Smooth muscle cell of the pulmonary artery (primary cell): ENCODE data around the gene IQCB1. TPM values are rescaled to one million over a fixed set of nuclear protein-coding genes. Genes with fewer than 3 reads are reported as not detected.

Experiments used
- total RNA-seq: library from RNA; depleted of rRNA; stranded (reverse); fragments of >200 nt; gene quantifications from 2 replicates; pipeline ENCODE4 v1.2.3, GENCODE V29; 2014

Gene IQCB1, protein sequence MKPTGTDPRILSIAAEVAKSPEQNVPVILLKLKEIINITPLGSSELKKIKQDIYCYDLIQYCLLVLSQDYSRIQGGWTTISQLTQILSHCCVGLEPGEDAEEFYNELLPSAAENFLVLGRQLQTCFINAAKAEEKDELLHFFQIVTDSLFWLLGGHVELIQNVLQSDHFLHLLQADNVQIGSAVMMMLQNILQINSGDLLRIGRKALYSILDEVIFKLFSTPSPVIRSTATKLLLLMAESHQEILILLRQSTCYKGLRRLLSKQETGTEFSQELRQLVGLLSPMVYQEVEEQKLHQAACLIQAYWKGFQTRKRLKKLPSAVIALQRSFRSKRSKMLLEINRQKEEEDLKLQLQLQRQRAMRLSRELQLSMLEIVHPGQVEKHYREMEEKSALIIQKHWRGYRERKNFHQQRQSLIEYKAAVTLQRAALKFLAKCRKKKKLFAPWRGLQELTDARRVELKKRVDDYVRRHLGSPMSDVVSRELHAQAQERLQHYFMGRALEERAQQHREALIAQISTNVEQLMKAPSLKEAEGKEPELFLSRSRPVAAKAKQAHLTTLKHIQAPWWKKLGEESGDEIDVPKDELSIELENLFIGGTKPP
- total RNA-seq = 8.4 and 9.4 TPM in 2 replicates

DNA sequence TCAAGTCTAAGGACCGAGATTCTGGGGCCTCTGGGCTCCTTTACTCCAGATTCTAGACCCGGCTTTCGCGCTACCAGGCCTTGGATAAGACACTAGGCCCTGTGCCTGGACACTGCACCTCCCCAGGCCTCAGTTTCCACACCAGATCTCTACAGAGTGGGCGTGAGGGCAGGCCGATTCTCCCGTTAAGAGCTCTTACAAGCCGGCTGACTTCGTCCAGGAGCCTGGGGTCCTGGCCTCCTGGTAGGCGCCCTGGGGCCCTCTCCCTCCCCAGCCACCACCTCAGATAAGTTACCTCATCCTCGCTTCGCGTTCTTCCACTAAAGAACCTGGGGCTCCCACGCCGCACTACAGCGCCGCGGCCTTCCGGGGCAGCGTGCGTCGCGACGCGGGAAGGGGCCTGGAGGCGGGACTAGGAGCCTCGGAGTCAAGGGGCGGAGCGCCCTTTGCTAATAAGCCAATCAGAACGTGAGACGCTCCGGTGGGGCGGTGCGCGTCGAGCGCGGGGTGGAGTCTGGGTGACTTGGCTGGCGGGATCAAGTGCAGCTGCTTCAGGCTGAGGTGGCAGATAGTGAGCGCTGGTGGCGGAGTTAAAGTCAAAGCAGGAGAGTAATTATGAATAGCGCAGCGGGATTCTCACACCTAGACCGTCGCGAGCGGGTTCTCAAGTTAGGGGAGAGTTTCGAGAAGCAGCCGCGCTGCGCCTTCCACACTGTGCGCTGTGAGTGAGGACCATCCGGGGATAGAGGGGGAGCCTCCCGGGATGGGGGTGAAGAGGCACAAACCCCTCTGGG is at the start of gene IQCB1, which contains the start of gene EAF2:
TSS of gene IQCB1 (minus strand) at position 390 of the 794 bp plus-strand sequence. CDS start 6,100 bp downstream, outside the sequence.
TSS of gene EAF2 (plus strand) at position 539 of the 794 bp plus-strand sequence. CDS start at position 616, 77 bp downstream.

DNA sequence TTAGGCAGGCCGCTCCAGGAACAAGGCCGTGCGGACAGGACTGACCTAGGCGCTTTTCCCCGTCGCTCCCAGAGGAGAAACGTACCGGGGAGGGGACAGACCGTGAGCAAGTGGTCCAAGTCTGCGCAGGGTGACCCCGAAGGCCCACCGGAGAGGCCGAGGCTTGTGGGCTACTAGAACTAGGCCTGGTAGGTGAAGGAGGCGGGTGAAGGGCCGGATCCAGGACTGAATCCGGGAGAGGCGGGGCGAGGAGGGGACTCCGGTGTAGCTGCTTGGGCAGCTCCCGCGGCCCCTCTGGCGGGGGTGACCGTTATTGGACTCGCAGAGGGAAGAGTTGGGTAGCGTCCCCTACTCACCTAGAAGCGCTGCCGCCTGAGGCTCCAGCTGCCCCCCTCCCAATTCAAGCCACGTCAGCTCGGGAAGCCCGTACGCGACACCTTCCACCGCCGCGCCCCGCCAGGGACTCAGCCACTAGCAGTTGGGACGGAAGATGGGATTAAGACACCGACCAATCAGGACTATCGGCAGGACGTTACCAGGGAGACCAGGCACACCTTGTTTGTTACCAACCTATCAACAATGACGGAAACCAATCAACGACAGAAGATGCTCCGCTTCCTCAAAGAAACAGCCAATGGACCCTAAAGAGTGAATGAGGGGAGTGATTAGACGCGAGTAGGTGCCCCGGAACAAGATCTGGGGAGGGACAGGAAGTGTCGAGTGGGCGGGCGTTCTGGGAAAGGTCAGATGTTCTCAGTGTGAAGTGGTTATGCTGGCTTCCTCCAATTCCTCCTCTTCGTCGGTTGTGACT is 85.4 kb downstream of the IQCB1 start, which contains the start of gene GOLGB1:
TSS of gene GOLGB1 (minus strand) at position 466 of the 811 bp plus-strand sequence. CDS start 18,770 bp downstream, outside the sequence.

Other genes starting within 250 kb of the IQCB1 start
- not detected in 2 replicates for gene FBXO40, start 241.7 kb downstream of the IQCB1 start, total RNA-seq
- gene HCLS1, start 174.2 kb downstream of the IQCB1 start, total RNA-seq = 0.76 and 2.2 TPM in 2 replicates
- 52.6 and 66.0 TPM in 2 replicates for gene GOLGB1, start 85.3 kb downstream of the IQCB1 start, total RNA-seq
- gene EAF2, start 149 bp upstream of the IQCB1 start, total RNA-seq = 1.7 and 1.9 TPM in 2 replicates
- gene SLC15A2, start 59.3 kb upstream of the IQCB1 start, total RNA-seq = 0.26 and 0.30 TPM in 2 replicates
- not detected in 2 replicates for gene ILDR1, start 187.2 kb upstream of the IQCB1 start, total RNA-seq
- not detected in 2 replicates for gene CD86, start 220.3 kb upstream of the IQCB1 start, total RNA-seq